ENCODE results near the gene TES.

Gene TES

GRCh38 chr7:116224492-116225098, 14.3 kb downstream of the TES start:
- TF ChIP-seq POLR2AphosphoS5 (IDR thresholded peaks at IDR 0.05; ENCODE audit: low read depth, low read length), result no peak
- TF ChIP-seq FOXP2 (optimal IDR thresholded peaks at IDR 0.05; ENCODE audit: borderline replicate concordance, extremely low read depth, extremely low read length, insufficient read depth), result no peak
- no peak for TF ChIP-seq REST (IDR thresholded peaks at IDR 0.05; ENCODE audit: insufficient read depth in 1 of 2, low read depth in 2 of 2, low read length in 2 of 2)
- no peak for TF ChIP-seq TAF1 (IDR thresholded peaks at IDR 0.05; ENCODE audit: borderline replicate concordance, insufficient read depth, low read length)
- TF ChIP-seq SIN3A (IDR thresholded peaks at IDR 0.05; ENCODE audit: borderline replicate concordance, insufficient read depth, low read length), result no peak

DNA sequence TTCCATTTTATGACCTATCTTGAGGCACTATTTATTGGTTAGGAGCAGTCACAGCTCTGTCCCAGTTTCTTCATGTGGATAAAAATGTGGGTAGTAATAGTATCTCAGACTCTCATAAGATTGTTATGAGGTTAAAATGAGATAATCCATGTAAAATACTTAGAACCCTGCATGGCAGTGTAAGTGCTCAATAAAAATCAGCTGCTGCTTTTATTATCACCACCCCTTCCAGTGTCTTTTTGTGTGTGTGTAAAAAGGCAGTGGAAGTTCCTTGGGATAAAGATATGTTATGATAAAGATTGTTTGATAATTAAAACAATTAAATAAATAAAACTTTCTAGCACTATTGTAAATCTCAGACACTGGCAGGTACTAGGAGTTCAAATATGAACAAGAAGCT, 15.5 kb downstream of the TES start:
- TF ChIP-seq TAF1 (IDR thresholded peaks at IDR 0.05; ENCODE audit: borderline replicate concordance, insufficient read depth, low read length) (no peak), POLR2AphosphoS5 (IDR thresholded peaks at IDR 0.05; ENCODE audit: low read depth, low read length) (no peak), FOXP2 (optimal IDR thresholded peaks at IDR 0.05; ENCODE audit: borderline replicate concordance, extremely low read depth, extremely low read length, insufficient read depth) (no peak), REST (IDR thresholded peaks at IDR 0.05; ENCODE audit: insufficient read depth in 1 of 2, low read depth in 2 of 2, low read length in 2 of 2) (no peak), SIN3A (IDR thresholded peaks at IDR 0.05; ENCODE audit: borderline replicate concordance, insufficient read depth, low read length) (no peak)

DNA sequence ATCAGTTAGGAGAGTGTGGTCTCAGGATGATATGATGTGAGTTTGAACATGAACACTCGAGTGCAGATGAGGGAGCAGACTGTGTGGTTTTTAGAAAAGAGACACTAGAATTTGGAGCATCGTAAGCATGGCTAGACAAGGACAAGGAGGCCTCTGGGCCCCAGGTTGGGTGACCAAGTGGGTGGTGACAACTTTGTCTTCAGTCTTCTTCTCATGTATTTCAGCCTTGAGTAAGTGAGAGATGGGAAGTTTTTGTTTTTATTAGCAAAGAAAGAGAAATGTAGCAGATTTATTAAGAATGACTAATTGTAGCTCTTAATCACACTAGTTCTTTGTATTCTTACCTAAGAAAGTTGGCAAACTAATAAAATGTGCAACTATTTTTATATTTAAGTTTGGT, 16.3 kb downstream of the TES start:
- TF ChIP-seq FOXP2 (optimal IDR thresholded peaks at IDR 0.05; ENCODE audit: borderline replicate concordance, extremely low read depth, extremely low read length, insufficient read depth) (no peak), SIN3A (IDR thresholded peaks at IDR 0.05; ENCODE audit: borderline replicate concordance, insufficient read depth, low read length) (no peak), TAF1 (IDR thresholded peaks at IDR 0.05; ENCODE audit: borderline replicate concordance, insufficient read depth, low read length) (no peak), POLR2AphosphoS5 (IDR thresholded peaks at IDR 0.05; ENCODE audit: low read depth, low read length) (no peak), REST (IDR thresholded peaks at IDR 0.05; ENCODE audit: insufficient read depth in 1 of 2, low read depth in 2 of 2, low read length in 2 of 2) (no peak)

DNA sequence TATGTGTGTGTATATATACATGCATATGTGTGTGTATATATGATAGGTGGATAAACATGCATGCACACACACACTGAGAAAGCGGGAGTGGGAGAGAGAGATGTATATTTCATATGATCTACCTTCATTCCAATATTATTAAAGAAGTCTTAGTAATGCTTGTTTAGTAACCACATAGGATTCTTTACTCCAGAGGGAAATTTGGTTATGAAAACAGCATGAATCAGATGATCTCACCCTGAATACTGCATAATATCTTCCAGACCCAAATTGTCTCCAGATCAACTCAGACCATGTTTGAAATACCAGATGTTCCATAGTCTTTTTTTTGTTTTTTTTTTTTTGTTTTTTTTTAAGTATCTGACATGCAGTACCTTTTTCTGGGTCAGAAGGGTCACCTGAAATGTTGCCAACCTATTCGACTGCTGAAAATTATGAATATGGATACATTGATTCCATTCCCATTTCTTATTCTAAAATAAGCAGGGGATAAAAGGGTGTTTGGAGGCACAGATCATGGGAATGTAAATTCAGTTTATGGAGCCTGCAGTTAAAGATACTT, 17.4 kb downstream of the TES start:
- TF ChIP-seq SIN3A (IDR thresholded peaks at IDR 0.05; ENCODE audit: borderline replicate concordance, insufficient read depth, low read length) (no peak), REST (IDR thresholded peaks at IDR 0.05; ENCODE audit: insufficient read depth in 1 of 2, low read depth in 2 of 2, low read length in 2 of 2) (no peak), POLR2AphosphoS5 (IDR thresholded peaks at IDR 0.05; ENCODE audit: low read depth, low read length) (peak; percentile 22; the same call in 1 of the 2 replicates), FOXP2 (optimal IDR thresholded peaks at IDR 0.05; ENCODE audit: borderline replicate concordance, extremely low read depth, extremely low read length, insufficient read depth) (no peak)
